Measurements from ENCODE around the gene AFG1L. TPM values are rescaled to one million over a fixed set of nuclear protein-coding genes. Genes with fewer than 3 reads are reported as not detected.
"Not testable (repeated sequence)": the region's sequence is repeated elsewhere in the genome, so short reads cannot be mapped to it uniquely, and the experiment has no call there.

The AFG1L gene
- total RNA-seq, 1 donor from 2014 or later, result 5.2 TPM

- intact Hi-C loops (cut with micrococcal nuclease), result not testable (repeated sequence)
These were observed 154.9 kb downstream of the AFG1L start for GRCh38 chr6:108449717-108450116.

GRCh38 chr6:108451816-108452215 lies 157.0 kb downstream of the AFG1L start:
- intact Hi-C loops (cut with micrococcal nuclease), result no loop called here

- intact Hi-C loops (cut with micrococcal nuclease), result no loop called here
These were observed 157.9 kb downstream of the AFG1L start for GRCh38 chr6:108452711-108453195.

- intact Hi-C loops (cut with micrococcal nuclease), result no loop called here
These were observed 158.8 kb downstream of the AFG1L start for GRCh38 chr6:108453601-108454185.

- intact Hi-C loops (cut with micrococcal nuclease), result no loop called here
These were observed 159.5 kb downstream of the AFG1L start for GRCh38 chr6:108454356-108454755.

- intact Hi-C loops (cut with micrococcal nuclease), result no loop called here
These were observed 160.8 kb downstream of the AFG1L start for GRCh38 chr6:108455688-108456087.

- intact Hi-C loops (cut with micrococcal nuclease), result no loop called here
These were observed 168.9 kb downstream of the AFG1L start for GRCh38 chr6:108463784-108464183.

GRCh38 chr6:108464418-108465097 lies 169.7 kb downstream of the AFG1L start:
- intact Hi-C loops (cut with micrococcal nuclease), result no loop called here

- intact Hi-C loops (cut with micrococcal nuclease), result no loop called here
These were observed 170.2 kb downstream of the AFG1L start for GRCh38 chr6:108465098-108465495.

GRCh38 chr6:108468346-108468745 lies 173.5 kb downstream of the AFG1L start:
- intact Hi-C loops (cut with micrococcal nuclease), result no loop called here

- intact Hi-C loops (cut with micrococcal nuclease), result no loop called here
These were observed 174.5 kb downstream of the AFG1L start for GRCh38 chr6:108469316-108469715.

GRCh38 chr6:108473197-108473596 lies 178.3 kb downstream of the AFG1L start:
- intact Hi-C loops (cut with micrococcal nuclease), result no loop called here

GRCh38 chr6:108476376-108476775 lies 181.5 kb downstream of the AFG1L start:
- intact Hi-C loops (cut with micrococcal nuclease), result no loop called here

- intact Hi-C loops (cut with micrococcal nuclease), result no loop called here
These were observed 182.1 kb downstream of the AFG1L start for GRCh38 chr6:108476847-108477430.

GRCh38 chr6:108482559-108482958 lies 187.7 kb downstream of the AFG1L start:
- intact Hi-C loops (cut with micrococcal nuclease), result no loop called here

GRCh38 chr6:108484016-108484415 lies 189.2 kb downstream of the AFG1L start:
- intact Hi-C loops (cut with micrococcal nuclease), result no loop called here

GRCh38 chr6:108489699-108490098 lies 194.8 kb downstream of the AFG1L start:
- intact Hi-C loops (cut with micrococcal nuclease), result loop anchor here (5.0 kb wide), 2 partner anchors 317 to 512 kb away; no protein-coding TSS in a partner anchor

GRCh38 chr6:108492131-108492766 lies 197.4 kb downstream of the AFG1L start:
- intact Hi-C loops (cut with micrococcal nuclease), result loop anchor here (1.0 to 5.0 kb wide), 4 partner anchors 231 to 515 kb away; partner anchors contain the start of gene SNX3

- intact Hi-C loops (cut with micrococcal nuclease), result loop anchor here (5.0 kb wide), 2 partner anchors 322 to 517 kb away; no protein-coding TSS in a partner anchor
These were observed 199.6 kb downstream of the AFG1L start for GRCh38 chr6:108494434-108494833.

GRCh38 chr6:108497883-108498282 lies 203.0 kb downstream of the AFG1L start:
- intact Hi-C loops (cut with micrococcal nuclease), result no loop called here

GRCh38 chr6:108501559-108501958 lies 206.7 kb downstream of the AFG1L start:
- intact Hi-C loops (cut with micrococcal nuclease), result no loop called here

- intact Hi-C loops (cut with micrococcal nuclease), result no loop called here
These were observed 208.0 kb downstream of the AFG1L start for GRCh38 chr6:108502832-108503231.

Measured in T-helper 2 cell treated with Interferon-gamma antibody and Interleukin-4, amounts not matched to agents 100 ng/mL and 5 ng/mL, for 36 hours (primary cell).